GM23338 (cell line): ENCODE results near the gene GRID2.

Source experiments
- CREB1 ChIP-seq: fragments of 250-450 bp; sonication (Bioruptor Pico); IDR thresholded peaks from 2 replicates; pipeline ENCODE4 v1.5.0; 2020; ENCODE audit warnings: low read depth, mild to moderate bottlenecking, moderate library complexity
- EZH2 ChIP-seq: fragments of 200-600 bp; sonication (generic); IDR thresholded peaks from one replicate; pipeline ENCODE4 v1.8.0; 2017; ENCODE audit warnings: antibody characterized with exemption, mild to moderate bottlenecking, low read depth; ENCODE audit not compliant: unreplicated experiment
- EZH2phosphoT487 ChIP-seq: fragments of 200-600 bp; sonication (generic); IDR thresholded peaks from one replicate; pipeline ENCODE4 v1.8.1; 2018; ENCODE audit warnings: antibody characterized with exemption; ENCODE audit not compliant: unreplicated experiment
- JUNB ChIP-seq: IDR thresholded peaks from one replicate; pipeline ENCODE4 v1.6.1; 2016; ENCODE audit warnings: antibody characterized with exemption; ENCODE audit not compliant: unreplicated experiment
- NANOG ChIP-seq: IDR thresholded peaks from 2 replicates; pipeline ENCODE4 v1.6.1; 2016; ENCODE audit warnings: antibody characterized with exemption, borderline replicate concordance
- POLR2AphosphoS5 ChIP-seq: IDR thresholded peaks from 2 replicates; pipeline ENCODE4 v1.6.1; 2016; ENCODE audit warnings: antibody characterized with exemption, low read depth
- STAT1 ChIP-seq: IDR thresholded peaks from one replicate; pipeline ENCODE4 v1.6.1; 2016; ENCODE audit warnings: antibody characterized with exemption; ENCODE audit not compliant: unreplicated experiment
- ZNF114 ChIP-seq: fragments of 250-450 bp; sonication (Bioruptor Pico); IDR thresholded peaks from 2 replicates; pipeline ENCODE4 v1.5.0; 2020; ENCODE audit warnings: mild to moderate bottlenecking, moderate library complexity
- ZNF331 ChIP-seq: fragments of 250-450 bp; sonication (Bioruptor Pico); IDR thresholded peaks from 2 replicates; pipeline ENCODE4 v1.5.0; 2020; ENCODE audit warnings: low read depth, mild to moderate bottlenecking, moderate library complexity
- TF ChIP-seq, protein P1 (sequence below), 2 experiments: fragments of 200-600 bp in 1 of 2; sonication (generic) in 1 of 2; conservative IDR thresholded peaks; 2 replicates each; pipeline versions ENCODE4 v1.5.1 to v1.6.1; 2016 to 2017; ENCODE audit warnings: antibody characterized with exemption in 2 of 2, low read depth in 2 of 2, mild to moderate bottlenecking in 2 of 2, moderate library complexity in 1 of 2
- TF ChIP-seq, protein P2 (sequence below): IDR thresholded peaks from 2 replicates; pipeline ENCODE4 v1.6.1; 2016; ENCODE audit warnings: antibody characterized with exemption
- TF ChIP-seq, protein P3 (sequence below): IDR thresholded peaks from one replicate; pipeline ENCODE4 v1.6.1; 2018; ENCODE audit warnings: antibody characterized with exemption; ENCODE audit not compliant: unreplicated experiment
- TF ChIP-seq, protein P4 (sequence below): fragments of 250-450 bp; sonication (Bioruptor Pico); IDR thresholded peaks from 2 replicates; pipeline ENCODE4 v1.5.0; 2020; ENCODE audit warnings: mild to moderate bottlenecking, moderate library complexity

DNA sequence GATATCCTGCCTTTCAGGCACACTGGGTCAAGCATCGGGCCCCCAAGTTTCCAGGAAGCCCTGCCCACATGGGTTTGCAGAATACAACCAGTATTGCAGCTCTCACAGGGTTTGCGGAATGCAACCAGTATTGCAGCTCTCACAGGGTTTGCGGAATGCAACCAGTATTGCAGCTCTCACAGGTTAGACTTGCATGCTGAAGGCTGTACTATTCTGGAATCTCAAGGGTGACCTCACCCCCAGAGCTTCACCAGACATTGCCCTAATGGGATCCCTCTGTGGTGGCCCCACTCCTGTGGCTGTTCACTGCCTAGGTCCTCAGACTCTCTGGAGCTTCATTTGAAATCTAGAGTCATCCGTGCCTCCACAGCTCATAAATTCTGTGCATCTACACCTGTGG is 884.1 kb downstream of the GRID2 start:
- no peak for TF ChIP-seq JUNB
- no peak for TF ChIP-seq POLR2AphosphoS5
- TF ChIP-seq, protein P1, sequence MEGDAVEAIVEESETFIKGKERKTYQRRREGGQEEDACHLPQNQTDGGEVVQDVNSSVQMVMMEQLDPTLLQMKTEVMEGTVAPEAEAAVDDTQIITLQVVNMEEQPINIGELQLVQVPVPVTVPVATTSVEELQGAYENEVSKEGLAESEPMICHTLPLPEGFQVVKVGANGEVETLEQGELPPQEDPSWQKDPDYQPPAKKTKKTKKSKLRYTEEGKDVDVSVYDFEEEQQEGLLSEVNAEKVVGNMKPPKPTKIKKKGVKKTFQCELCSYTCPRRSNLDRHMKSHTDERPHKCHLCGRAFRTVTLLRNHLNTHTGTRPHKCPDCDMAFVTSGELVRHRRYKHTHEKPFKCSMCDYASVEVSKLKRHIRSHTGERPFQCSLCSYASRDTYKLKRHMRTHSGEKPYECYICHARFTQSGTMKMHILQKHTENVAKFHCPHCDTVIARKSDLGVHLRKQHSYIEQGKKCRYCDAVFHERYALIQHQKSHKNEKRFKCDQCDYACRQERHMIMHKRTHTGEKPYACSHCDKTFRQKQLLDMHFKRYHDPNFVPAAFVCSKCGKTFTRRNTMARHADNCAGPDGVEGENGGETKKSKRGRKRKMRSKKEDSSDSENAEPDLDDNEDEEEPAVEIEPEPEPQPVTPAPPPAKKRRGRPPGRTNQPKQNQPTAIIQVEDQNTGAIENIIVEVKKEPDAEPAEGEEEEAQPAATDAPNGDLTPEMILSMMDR (conservative IDR thresholded peaks at IDR 0.05; ENCODE audit: low read depth in 2 of 2), result no peak
- TF ChIP-seq, protein P2, sequence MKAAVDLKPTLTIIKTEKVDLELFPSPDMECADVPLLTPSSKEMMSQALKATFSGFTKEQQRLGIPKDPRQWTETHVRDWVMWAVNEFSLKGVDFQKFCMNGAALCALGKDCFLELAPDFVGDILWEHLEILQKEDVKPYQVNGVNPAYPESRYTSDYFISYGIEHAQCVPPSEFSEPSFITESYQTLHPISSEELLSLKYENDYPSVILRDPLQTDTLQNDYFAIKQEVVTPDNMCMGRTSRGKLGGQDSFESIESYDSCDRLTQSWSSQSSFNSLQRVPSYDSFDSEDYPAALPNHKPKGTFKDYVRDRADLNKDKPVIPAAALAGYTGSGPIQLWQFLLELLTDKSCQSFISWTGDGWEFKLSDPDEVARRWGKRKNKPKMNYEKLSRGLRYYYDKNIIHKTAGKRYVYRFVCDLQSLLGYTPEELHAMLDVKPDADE, result no peak
- no peak for TF ChIP-seq EZH2
- no peak for TF ChIP-seq CREB1 (CRISPR knock-in tag)
- TF ChIP-seq, protein P3, sequence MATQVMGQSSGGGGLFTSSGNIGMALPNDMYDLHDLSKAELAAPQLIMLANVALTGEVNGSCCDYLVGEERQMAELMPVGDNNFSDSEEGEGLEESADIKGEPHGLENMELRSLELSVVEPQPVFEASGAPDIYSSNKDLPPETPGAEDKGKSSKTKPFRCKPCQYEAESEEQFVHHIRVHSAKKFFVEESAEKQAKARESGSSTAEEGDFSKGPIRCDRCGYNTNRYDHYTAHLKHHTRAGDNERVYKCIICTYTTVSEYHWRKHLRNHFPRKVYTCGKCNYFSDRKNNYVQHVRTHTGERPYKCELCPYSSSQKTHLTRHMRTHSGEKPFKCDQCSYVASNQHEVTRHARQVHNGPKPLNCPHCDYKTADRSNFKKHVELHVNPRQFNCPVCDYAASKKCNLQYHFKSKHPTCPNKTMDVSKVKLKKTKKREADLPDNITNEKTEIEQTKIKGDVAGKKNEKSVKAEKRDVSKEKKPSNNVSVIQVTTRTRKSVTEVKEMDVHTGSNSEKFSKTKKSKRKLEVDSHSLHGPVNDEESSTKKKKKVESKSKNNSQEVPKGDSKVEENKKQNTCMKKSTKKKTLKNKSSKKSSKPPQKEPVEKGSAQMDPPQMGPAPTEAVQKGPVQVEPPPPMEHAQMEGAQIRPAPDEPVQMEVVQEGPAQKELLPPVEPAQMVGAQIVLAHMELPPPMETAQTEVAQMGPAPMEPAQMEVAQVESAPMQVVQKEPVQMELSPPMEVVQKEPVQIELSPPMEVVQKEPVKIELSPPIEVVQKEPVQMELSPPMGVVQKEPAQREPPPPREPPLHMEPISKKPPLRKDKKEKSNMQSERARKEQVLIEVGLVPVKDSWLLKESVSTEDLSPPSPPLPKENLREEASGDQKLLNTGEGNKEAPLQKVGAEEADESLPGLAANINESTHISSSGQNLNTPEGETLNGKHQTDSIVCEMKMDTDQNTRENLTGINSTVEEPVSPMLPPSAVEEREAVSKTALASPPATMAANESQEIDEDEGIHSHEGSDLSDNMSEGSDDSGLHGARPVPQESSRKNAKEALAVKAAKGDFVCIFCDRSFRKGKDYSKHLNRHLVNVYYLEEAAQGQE, result no peak
- TF ChIP-seq, protein P4, sequence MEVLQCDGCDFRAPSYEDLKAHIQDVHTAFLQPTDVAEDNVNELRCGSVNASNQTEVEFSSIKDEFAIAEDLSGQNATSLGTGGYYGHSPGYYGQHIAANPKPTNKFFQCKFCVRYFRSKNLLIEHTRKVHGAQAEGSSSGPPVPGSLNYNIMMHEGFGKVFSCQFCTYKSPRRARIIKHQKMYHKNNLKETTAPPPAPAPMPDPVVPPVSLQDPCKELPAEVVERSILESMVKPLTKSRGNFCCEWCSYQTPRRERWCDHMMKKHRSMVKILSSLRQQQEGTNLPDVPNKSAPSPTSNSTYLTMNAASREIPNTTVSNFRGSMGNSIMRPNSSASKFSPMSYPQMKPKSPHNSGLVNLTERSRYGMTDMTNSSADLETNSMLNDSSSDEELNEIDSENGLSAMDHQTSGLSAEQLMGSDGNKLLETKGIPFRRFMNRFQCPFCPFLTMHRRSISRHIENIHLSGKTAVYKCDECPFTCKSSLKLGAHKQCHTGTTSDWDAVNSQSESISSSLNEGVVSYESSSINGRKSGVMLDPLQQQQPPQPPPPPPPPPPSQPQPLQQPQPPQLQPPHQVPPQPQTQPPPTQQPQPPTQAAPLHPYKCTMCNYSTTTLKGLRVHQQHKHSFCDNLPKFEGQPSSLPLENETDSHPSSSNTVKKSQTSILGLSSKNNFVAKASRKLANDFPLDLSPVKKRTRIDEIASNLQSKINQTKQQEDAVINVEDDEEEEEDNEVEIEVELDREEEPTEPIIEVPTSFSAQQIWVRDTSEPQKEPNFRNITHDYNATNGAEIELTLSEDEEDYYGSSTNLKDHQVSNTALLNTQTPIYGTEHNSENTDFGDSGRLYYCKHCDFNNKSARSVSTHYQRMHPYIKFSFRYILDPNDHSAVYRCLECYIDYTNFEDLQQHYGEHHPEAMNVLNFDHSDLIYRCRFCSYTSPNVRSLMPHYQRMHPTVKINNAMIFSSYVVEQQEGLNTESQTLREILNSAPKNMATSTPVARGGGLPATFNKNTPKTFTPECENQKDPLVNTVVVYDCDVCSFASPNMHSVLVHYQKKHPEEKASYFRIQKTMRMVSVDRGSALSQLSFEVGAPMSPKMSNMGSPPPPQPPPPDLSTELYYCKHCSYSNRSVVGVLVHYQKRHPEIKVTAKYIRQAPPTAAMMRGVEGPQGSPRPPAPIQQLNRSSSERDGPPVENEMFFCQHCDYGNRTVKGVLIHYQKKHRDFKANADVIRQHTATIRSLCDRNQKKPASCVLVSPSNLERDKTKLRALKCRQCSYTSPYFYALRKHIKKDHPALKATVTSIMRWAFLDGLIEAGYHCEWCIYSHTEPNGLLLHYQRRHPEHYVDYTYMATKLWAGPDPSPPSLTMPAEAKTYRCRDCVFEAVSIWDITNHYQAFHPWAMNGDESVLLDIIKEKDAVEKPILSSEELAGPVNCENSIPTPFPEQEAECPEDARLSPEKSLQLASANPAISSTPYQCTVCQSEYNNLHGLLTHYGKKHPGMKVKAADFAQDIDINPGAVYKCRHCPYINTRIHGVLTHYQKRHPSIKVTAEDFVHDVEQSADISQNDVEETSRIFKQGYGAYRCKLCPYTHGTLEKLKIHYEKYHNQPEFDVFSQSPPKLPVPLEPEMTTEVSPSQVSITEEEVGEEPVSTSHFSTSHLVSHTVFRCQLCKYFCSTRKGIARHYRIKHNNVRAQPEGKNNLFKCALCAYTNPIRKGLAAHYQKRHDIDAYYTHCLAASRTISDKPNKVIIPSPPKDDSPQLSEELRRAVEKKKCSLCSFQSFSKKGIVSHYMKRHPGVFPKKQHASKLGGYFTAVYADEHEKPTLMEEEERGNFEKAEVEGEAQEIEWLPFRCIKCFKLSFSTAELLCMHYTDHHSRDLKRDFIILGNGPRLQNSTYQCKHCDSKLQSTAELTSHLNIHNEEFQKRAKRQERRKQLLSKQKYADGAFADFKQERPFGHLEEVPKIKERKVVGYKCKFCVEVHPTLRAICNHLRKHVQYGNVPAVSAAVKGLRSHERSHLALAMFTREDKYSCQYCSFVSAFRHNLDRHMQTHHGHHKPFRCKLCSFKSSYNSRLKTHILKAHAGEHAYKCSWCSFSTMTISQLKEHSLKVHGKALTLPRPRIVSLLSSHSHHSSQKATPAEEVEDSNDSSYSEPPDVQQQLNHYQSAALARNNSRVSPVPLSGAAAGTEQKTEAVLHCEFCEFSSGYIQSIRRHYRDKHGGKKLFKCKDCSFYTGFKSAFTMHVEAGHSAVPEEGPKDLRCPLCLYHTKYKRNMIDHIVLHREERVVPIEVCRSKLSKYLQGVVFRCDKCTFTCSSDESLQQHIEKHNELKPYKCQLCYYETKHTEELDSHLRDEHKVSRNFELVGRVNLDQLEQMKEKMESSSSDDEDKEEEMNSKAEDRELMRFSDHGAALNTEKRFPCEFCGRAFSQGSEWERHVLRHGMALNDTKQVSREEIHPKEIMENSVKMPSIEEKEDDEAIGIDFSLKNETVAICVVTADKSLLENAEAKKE, result no peak
- TF ChIP-seq STAT1, result no peak
- TF ChIP-seq EZH2phosphoT487, result no peak
- no peak for TF ChIP-seq ZNF331 (CRISPR knock-in tag)
- no peak for TF ChIP-seq NANOG
- TF ChIP-seq ZNF114 (CRISPR knock-in tag), result no peak
